ENCODE data around the gene PDK2.

The PDK2 gene

DNA sequence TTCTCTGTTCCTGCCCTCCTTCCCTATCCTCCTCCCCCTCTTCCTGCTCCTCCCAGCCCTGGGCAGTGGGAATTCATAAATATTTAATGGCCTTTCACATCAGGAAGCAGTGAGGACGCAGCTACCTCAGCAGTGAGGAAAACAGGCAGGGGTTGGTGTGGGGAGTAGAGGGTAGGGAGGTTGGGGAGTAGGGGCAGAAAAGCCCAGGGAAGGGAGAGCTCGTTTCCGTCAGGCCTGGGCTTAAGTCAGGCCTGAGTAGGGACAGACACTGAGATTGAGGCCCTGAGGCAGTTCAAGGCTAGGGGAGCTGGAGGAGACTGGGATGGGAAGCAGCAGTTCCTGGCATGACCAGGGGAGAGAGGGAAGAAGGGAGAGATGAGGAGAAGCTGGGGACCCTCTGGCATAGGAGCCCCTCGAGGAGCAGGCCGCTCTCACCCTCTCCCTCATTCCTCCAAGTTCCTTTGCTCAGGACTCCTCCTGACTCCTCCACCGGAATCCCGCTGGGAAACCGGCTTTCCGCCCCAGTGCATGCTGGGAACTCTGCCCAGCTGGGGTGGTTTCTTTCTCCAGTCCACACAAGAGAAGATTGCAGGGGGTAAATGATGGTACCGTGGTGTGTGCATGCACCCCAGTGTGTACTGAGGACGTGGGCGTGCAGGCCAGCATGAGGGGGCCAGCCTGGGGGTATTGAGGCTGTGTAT lies 28.6 kb downstream of the PDK2 start:
- no peak for TF ChIP-seq CTCF (IDR thresholded peaks at IDR 0.05; ENCODE audit: low read depth, low read length, missing control alignments)
- no peak overlapping the region for H3K27ac ChIP-seq
- DNase-seq = no peak
- no peaks in the 10 kb centered on the region for H3K36me3 ChIP-seq (replicated peaks)
- no peaks in the 10 kb centered on the region for H3K27me3 ChIP-seq (replicated peaks)
- in situ Hi-C loops (cut with HindIII; ENCODE audit: low pct_ligation_motif_present, low sequenced_read_pairs) = no loop called here
- no peak overlapping the region for H3K4me3 ChIP-seq (ENCODE audit: low read depth, low read length)

GRCh38 chr17:50125420-50125997 lies 30.4 kb downstream of the PDK2 start:
- no peak for TF ChIP-seq CTCF (IDR thresholded peaks at IDR 0.05; ENCODE audit: low read depth, low read length, missing control alignments)
- in situ Hi-C loops (cut with HindIII; ENCODE audit: low pct_ligation_motif_present, low sequenced_read_pairs) = no loop called here

DNA sequence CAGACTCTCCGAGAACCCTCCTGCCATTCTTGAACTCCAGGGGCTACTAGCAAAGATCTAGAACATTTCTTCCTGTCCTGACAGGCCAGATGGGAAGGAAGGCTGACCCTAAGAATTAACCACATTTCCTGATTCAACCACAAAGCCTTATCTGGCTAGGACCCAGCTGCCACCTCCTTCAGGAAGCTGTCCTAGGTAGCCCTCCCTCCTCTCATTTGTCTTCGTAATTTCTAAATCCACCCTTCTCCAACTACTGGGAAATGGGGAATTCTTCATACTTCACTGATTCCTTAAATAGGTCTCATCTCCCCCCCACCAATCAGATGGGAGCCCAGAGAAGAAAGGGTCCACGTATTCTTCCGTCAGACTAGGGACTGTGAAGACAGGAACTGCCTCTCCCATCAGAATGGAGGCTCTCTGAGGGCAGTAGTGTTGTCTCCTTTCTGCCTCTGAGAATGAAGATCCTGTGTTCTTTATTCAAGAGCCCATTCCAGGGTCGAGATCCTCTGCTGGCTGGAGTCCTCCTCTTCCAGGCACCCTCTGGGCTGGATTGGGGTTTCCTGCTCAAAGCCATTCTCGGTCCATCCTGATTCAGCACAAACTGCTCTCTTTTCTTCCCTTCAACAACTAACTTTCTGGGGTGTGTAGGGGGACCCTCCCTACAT lies 32.7 kb downstream of the PDK2 start:
- no peak for DNase-seq
- TF ChIP-seq CTCF (IDR thresholded peaks at IDR 0.05; ENCODE audit: low read depth, low read length, missing control alignments) = no peak
- Histone ChIP-seq H3K27ac (no peak overlapping the region), H3K27me3 (replicated peaks) (no peaks in the 10 kb centered on the region), H3K4me3 (ENCODE audit: low read depth, low read length) (no peak overlapping the region), H3K36me3 (replicated peaks) (no peaks in the 10 kb centered on the region)
- in situ Hi-C loops (cut with HindIII; ENCODE audit: low pct_ligation_motif_present, low sequenced_read_pairs) = no loop called here

More at GRCh38 chr17:50125420-50125997, 30.4 kb downstream of the PDK2 start:
- DNase-seq = no peak
- H3K27me3 ChIP-seq (replicated peaks) = no peaks in the 10 kb centered on the region
- H3K36me3 ChIP-seq (replicated peaks) = no peaks in the 10 kb centered on the region
- no peak overlapping the region for H3K27ac ChIP-seq
- H3K4me3 ChIP-seq (ENCODE audit: low read depth, low read length) = no peak overlapping the region

- TF ChIP-seq CTCF (IDR thresholded peaks at IDR 0.05; ENCODE audit: low read depth, low read length, missing control alignments) = no peak
- peak overlapping the region; percentile 56 for H3K4me3 ChIP-seq (ENCODE audit: low read depth, low read length)
- no peaks in the 10 kb centered on the region for H3K36me3 ChIP-seq (replicated peaks)
- in situ Hi-C loops (cut with HindIII; ENCODE audit: low pct_ligation_motif_present, low sequenced_read_pairs) = no loop called here
- no peaks in the 10 kb centered on the region for H3K27me3 ChIP-seq (replicated peaks)
- DNase-seq = no peak
- H3K27ac ChIP-seq = no peak overlapping the region
Observed at GRCh38 chr17:50128441-50129352, 33.5 kb downstream of the PDK2 start.

DNA sequence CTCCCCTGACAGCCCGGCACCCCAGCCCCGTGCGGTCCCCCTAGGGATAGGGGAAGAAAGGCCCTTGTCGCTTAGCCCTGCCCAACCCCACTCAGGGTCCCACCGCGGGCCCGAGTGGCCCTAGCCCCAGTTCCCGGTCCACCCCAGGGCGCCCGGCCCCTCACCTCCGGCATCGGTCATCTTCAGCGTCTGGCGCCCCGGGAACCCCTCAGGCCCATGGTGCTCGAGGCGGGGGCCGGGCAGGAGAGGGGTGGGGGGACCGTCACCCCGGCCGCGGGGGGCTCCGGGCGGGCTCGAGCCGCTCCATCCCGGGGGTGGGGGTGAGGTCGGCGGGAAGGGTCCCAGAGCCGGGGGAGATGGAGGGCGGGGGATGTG lies 34.2 kb downstream of the PDK2 start:
- TF ChIP-seq CTCF (IDR thresholded peaks at IDR 0.05; ENCODE audit: low read depth, low read length, missing control alignments) = no peak
- no peak for DNase-seq
- Histone ChIP-seq H3K36me3 (replicated peaks) (peaks cover 4% of the 10 kb centered on the region), H3K4me3 (ENCODE audit: low read depth, low read length) (peak overlapping the region; percentile 56), H3K27ac (no peak overlapping the region), H3K27me3 (replicated peaks) (no peaks in the 10 kb centered on the region)
- in situ Hi-C loops (cut with HindIII; ENCODE audit: low pct_ligation_motif_present, low sequenced_read_pairs) = no loop called here
